GM10248 (cell line): Measurements from ENCODE around the gene SYN1.
"Not testable (repeated sequence)": the region's sequence is repeated elsewhere in the genome, so short reads cannot be mapped to it uniquely, and the experiment has no call there.

Experiments
- CTCF ChIA-PET: fragments of 300-600 bp; sonication (Branson Sonifier 250); formaldehyde crosslinking; extraction: SDS; loops from one replicate; lab custom pipeline; 2021; ENCODE audit warnings: antibody characterized with exemption; lab: Yijun Ruan, JAX
- POLR2A ChIA-PET: fragments of 350-650 bp; sonication (Branson Sonifier 250); formaldehyde crosslinking; extraction: SDS; loops from one replicate; lab custom pipeline; 2020; ENCODE audit warnings: antibody characterized with exemption; lab: Yijun Ruan, JAX
- DNase-seq: peaks from one replicate; pipeline ENCODE4 v3.0.0; 2012; ENCODE audit errors: extremely low spot score
- TF ChIP-seq, protein P1 (sequence below): IDR thresholded peaks from 2 replicates; pipeline ENCODE4 v1.5.1; 2012; ENCODE audit warnings: mild to moderate bottlenecking, low read depth; ENCODE audit errors: extremely low read depth, missing control alignments, control extremely low read depth

SYN1 gene

DNA sequence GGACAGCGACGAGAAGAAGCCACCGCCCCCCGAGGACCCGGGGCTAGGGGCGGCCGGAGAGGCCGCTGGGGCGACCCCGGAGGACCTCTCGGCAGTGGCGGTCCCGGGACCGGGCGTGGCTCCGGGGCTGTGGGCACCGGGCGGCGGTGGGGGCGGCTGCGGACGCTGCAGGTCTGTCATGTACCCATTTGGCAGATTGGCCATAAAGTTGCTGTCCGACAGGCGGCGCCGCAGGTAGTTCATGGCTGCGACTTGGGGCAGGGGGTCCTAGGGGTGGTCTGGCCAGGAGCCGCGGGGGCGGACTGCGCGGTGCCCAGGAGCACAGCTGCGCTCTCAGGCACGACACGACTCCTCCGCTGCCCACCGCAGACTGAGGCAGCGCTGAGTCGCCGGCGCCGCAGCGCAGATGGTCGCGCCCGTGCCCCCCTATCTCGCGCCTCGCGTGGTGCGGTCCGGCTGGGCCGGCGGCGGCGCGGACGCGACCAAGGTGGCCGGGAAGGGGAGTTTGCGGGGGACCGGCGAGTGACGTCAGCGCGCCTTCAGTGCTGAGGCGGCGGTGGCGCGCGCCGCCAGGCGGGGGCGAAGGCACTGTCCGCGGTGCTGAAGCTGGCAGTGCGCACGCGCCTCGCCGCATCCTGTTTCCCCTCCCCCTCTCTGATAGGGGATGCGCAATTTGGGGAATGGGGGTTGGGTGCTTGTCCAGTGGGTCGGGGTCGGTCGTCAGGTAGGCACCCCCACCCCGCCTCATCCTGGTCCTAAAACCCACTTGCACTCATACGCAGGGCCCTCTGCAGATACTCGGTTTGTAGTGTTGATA, at the start of gene SYN1:
Gene SYN1, minus strand, starts transcription at position 372 of the 817 bp plus-strand sequence. Its CDS starts 129 bp downstream, at position 243.
- POLR2A ChIA-PET: no interaction called here
- DNase-seq: peak; percentile 90
- TF ChIP-seq, protein P1, sequence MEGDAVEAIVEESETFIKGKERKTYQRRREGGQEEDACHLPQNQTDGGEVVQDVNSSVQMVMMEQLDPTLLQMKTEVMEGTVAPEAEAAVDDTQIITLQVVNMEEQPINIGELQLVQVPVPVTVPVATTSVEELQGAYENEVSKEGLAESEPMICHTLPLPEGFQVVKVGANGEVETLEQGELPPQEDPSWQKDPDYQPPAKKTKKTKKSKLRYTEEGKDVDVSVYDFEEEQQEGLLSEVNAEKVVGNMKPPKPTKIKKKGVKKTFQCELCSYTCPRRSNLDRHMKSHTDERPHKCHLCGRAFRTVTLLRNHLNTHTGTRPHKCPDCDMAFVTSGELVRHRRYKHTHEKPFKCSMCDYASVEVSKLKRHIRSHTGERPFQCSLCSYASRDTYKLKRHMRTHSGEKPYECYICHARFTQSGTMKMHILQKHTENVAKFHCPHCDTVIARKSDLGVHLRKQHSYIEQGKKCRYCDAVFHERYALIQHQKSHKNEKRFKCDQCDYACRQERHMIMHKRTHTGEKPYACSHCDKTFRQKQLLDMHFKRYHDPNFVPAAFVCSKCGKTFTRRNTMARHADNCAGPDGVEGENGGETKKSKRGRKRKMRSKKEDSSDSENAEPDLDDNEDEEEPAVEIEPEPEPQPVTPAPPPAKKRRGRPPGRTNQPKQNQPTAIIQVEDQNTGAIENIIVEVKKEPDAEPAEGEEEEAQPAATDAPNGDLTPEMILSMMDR: peak; percentile 32

GRCh38 chrX:47665797-47666196, 46.1 kb upstream of the SYN1 start:
- POLR2A ChIA-PET, DNase-seq, CTCF ChIA-PET: not testable (repeated sequence)

More for the DNA sequence above, at the start of gene SYN1:
- CTCF ChIA-PET: interaction anchor here (1.4 kb wide), 1 partner anchor 29 kb away, joined by 3 read pairs; no protein-coding TSS in a partner anchor

DNA sequence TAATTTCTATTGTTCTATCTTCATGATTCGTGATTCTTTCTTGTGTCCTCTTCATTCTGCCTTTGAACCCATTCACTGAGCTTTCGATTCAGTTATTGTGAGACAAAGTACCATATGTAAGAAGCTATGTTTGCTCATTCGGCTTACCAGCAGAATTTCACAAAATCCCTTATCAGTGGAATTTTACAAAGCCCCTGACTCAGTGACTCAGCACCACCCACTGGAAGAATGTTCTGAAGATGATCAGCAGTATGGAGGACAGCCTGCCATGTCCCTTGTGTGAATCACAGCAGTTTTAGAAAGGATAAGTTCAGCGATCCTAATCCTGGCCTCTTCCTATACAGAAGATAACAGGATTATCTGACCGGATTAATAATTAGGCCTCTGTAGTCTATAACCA, 45.1 kb upstream of the SYN1 start:
- no peak for DNase-seq
- TF ChIP-seq, protein P1: no peak
- POLR2A ChIA-PET: no interaction called here
- CTCF ChIA-PET: no interaction called here

DNA sequence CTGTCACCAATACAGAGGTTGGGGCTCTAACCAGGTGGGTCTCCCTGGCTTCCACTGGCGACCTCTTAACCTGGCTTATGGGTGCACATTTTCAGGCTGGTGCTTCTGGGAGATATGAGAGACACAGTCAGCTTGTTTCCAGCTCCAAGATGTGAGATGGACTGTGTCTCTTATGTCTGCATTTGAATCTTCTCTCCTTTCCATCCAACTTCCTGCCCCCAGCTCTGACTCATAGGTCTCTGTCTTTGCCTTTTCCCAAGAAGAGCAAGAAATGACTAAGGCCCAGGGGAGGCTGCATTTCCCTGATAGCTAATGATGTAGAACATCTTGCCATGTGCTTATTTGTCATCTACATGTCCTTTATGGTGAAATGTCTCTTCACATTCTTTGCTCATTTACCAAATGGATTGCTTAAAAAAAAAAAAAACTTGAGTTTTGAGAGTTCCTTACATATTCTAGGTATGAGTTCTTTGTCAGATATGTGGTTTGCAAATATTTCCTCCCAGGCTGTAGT, 42.5 kb upstream of the SYN1 start:
- CTCF ChIA-PET: no interaction called here
- TF ChIP-seq, protein P1: no peak
- POLR2A ChIA-PET: interaction anchor here (0.7 kb wide), 1 partner anchor 59 kb away, joined by 3 read pairs; no protein-coding TSS in a partner anchor
- DNase-seq: no peak

DNA sequence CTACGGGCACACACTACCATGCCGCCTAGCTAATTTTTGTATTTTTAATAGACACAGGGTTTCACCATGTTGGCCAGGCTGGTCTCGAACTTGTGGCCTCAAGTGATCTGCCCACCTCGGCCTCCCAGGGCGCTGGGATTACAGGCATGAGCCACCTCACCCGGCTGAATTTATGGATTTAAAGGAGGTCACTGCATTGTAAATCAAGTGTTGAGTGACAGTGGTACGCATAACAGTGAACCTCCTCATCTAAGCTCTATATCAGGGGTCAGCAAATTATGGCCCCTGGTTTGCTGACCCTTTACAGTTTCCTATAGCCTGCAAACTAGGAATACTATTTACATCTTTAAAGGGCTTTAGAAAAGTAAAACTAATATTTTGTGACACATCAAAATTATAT, 41.9 kb upstream of the SYN1 start:
- TF ChIP-seq, protein P1: no peak
- DNase-seq: no peak
- ChIA-PET CTCF (no interaction called here), POLR2A (no interaction called here)

GRCh38 chrX:47659421-47659726, 39.7 kb upstream of the SYN1 start:
- TF ChIP-seq, protein P1: no peak
- DNase-seq: no peak
- CTCF ChIA-PET: no interaction called here
- POLR2A ChIA-PET: no interaction called here
